HepG2 (cell line): ENCODE data around the gene TUBG1. TPM values are rescaled to one million over a fixed set of nuclear protein-coding genes. Genes with fewer than 3 reads are reported as not detected.

ENCODE experiments used
- CCDC6 ChIP-seq: sonication (generic); formaldehyde crosslinking; IDR thresholded peaks from 2 replicates; pipeline ENCODE4 v1.8.1; 2022; ENCODE audit warnings: mild to moderate bottlenecking, missing genetic modification reagents, moderate library complexity
- ETV5 ChIP-seq: IDR thresholded peaks from 2 replicates; pipeline ENCODE4 v1.6.1; 2018; ENCODE audit warnings: missing biosample characterization, missing genetic modification reagents, inconsistent platforms, borderline replicate concordance
- HOXA9 ChIP-seq: sonication (generic); formaldehyde crosslinking; IDR thresholded peaks from 2 replicates; pipeline ENCODE4 v1.8.1; 2022; ENCODE audit warnings: missing genetic modification reagents, mild to moderate bottlenecking, moderate library complexity, borderline replicate concordance
- KDM4B ChIP-seq: sonication (generic); formaldehyde crosslinking; IDR thresholded peaks from 2 replicates; pipeline ENCODE4 v1.4.0; 2020; ENCODE audit warnings: missing genetic modification reagents
- NCOA2 ChIP-seq: sonication (generic); formaldehyde crosslinking; IDR thresholded peaks from 2 replicates; pipeline ENCODE4 v1.8.0; 2022; ENCODE audit warnings: inconsistent platforms
- NFYB ChIP-seq: sonication (generic); formaldehyde crosslinking; IDR thresholded peaks from 2 replicates; pipeline ENCODE4 v1.4.0; 2020; ENCODE audit warnings: missing genetic modification reagents
- PHB2 ChIP-seq: fragments of 450-650 bp; IDR thresholded peaks from 2 replicates; pipeline ENCODE4 v1.6.1; 2018; ENCODE audit not compliant: partially characterized antibody
- PHF8 ChIP-seq: sonication (generic); formaldehyde crosslinking; IDR thresholded peaks from 2 replicates; pipeline ENCODE4 v1.5.0; 2020; ENCODE audit warnings: missing genetic modification reagents
- SSRP1 ChIP-seq: IDR thresholded peaks from 2 replicates; pipeline ENCODE4 v1.6.1; 2016; ENCODE audit warnings: control low read depth
- TP53 ChIP-seq: sonication (generic); formaldehyde crosslinking; conservative IDR thresholded peaks from 2 replicates; pipeline ENCODE4 v1.4.0; 2020; ENCODE audit warnings: missing genetic modification reagents
- TSC22D2 ChIP-seq: sonication (generic); formaldehyde crosslinking; IDR thresholded peaks from 2 replicates; pipeline ENCODE4 v1.5.1; 2020; ENCODE audit warnings: missing genetic modification reagents, mild to moderate bottlenecking, borderline replicate concordance
- ZNF225 ChIP-seq: sonication (generic); formaldehyde crosslinking; IDR thresholded peaks from 2 replicates; pipeline ENCODE4 v1.4.0; 2020; ENCODE audit warnings: mild to moderate bottlenecking, missing genetic modification reagents
- ZNF235 ChIP-seq: sonication (generic); formaldehyde crosslinking; IDR thresholded peaks from 2 replicates; pipeline ENCODE4 v1.8.1; 2023; ENCODE audit warnings: mild to moderate bottlenecking, missing genetic modification reagents, borderline replicate concordance
- ZNF709 ChIP-seq: sonication (generic); formaldehyde crosslinking; IDR thresholded peaks from 2 replicates; pipeline ENCODE4 v1.5.0; 2020; ENCODE audit warnings: mild to moderate bottlenecking, missing genetic modification reagents
- ZNF747 ChIP-seq: sonication (generic); formaldehyde crosslinking; IDR thresholded peaks from 2 replicates; pipeline ENCODE4 v1.8.1; 2023; ENCODE audit warnings: missing genetic modification reagents, mild to moderate bottlenecking, borderline replicate concordance
- ZNF761 ChIP-seq: sonication (generic); formaldehyde crosslinking; conservative IDR thresholded peaks from 2 replicates; pipeline ENCODE4 v1.4.0; 2020; ENCODE audit warnings: mild to moderate bottlenecking, missing genetic modification reagents
- ZNF775 ChIP-seq: sonication (generic); formaldehyde crosslinking; IDR thresholded peaks from 2 replicates; pipeline ENCODE4 v1.4.0; 2020; ENCODE audit warnings: missing genetic modification reagents, mild to moderate bottlenecking, moderate library complexity, borderline replicate concordance
- ZNF776 ChIP-seq: sonication (generic); formaldehyde crosslinking; IDR thresholded peaks from 2 replicates; pipeline ENCODE4 v1.4.0; 2020; ENCODE audit warnings: mild to moderate bottlenecking, missing genetic modification reagents
- ZNF777 ChIP-seq: sonication (generic); formaldehyde crosslinking; IDR thresholded peaks from 2 replicates; pipeline ENCODE4 v1.4.0; 2020; ENCODE audit warnings: missing genetic modification reagents
- ZNF841 ChIP-seq: sonication (generic); formaldehyde crosslinking; IDR thresholded peaks from 2 replicates; pipeline ENCODE4 v1.8.1; 2023; ENCODE audit warnings: missing genetic modification reagents, borderline replicate concordance
- ZSCAN29 ChIP-seq: sonication (generic); formaldehyde crosslinking; conservative IDR thresholded peaks from 2 replicates; pipeline ENCODE4 v1.4.0; 2020; ENCODE audit warnings: mild to moderate bottlenecking, missing genetic modification reagents
- polyA plus RNA-seq, 8 experiments: library from polyadenylated mRNA; depleted of rRNA in 3 of 8; stranded (reverse) in 7 of 8; unstranded in 1 of 8; fragments of >200 nt; fragmentation: Illumina TruSeq in 4 of 8; extraction: Trizol in 4 of 8; gene quantifications; 2 replicates each; pipeline versions ENCODE4 v1.2.1 to v1.2.3, GENCODE V29; 2011 to 2016; ENCODE audit warnings: low read depth in 4 of 8, missing spikeins in 1 of 8, mixed read lengths in 1 of 8; ENCODE audit not compliant: insufficient read depth in 1 of 8
- total RNA-seq, 5 experiments: library from RNA; depleted of rRNA; stranded (reverse); fragments of >200 nt; fragmentation: Illumina TruSeq; extraction: Trizol; gene quantifications; 2 replicates each; pipeline ENCODE4 v1.2.3, GENCODE V29; 2016; ENCODE audit warnings: low read depth in 1 of 5
- TF ChIP-seq, protein P1 (sequence below): IDR thresholded peaks from 2 replicates; pipeline ENCODE4 v1.6.1; 2016; ENCODE audit warnings: low read depth, missing genetic modification reagents, missing compliant biosample characterization
- TF ChIP-seq, protein P2 (sequence below): sonication (generic); formaldehyde crosslinking; IDR thresholded peaks from 2 replicates; pipeline ENCODE4 v1.4.0; 2020; ENCODE audit warnings: missing genetic modification reagents
- TF ChIP-seq, protein P3 (sequence below): sonication (generic); formaldehyde crosslinking; IDR thresholded peaks from 2 replicates; pipeline ENCODE4 v1.8.1; 2023; ENCODE audit warnings: mild to moderate bottlenecking, moderate library complexity, missing genetic modification reagents

Gene TUBG1
- total and polyA plus RNA-seq, 2 of the 13 experiments (the other 11 are each of a cell fraction or from before 2014, with no cell fraction given) = 74.1 to 137 TPM

DNA sequence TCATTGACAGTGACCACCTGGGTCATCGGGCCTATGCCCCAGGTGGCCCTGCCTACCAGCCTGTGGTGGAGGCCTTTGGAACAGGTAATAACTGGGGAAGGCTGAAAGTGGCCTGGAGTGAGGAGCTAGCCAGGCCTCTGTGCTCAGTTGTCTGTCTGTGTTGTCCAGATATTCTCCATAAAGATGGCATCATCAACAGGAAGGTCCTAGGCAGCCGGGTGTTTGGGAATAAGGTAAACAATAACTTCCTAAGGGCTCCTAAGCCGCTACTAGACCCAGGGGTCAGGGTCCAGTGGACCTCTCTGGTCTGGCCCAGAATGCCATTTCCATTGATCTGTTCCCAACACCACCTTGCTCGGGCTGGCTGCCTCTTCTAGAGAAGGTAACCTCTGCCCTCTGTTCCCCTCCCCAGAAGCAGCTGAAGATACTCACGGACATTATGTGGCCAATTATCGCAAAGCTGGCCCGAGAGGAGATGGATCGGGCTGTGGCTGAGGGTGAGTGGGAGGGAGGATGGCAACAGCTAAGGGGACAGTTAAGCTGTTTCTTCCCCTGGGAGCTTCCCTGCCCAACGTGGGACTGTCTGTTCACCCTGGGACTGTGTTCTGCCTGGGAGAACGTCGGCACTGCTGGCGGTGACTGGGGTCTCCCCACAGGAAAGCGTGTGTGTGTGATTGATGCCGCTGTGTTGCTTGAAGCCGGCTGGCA is 44.5 kb upstream of the TUBG1 start (continued):
- TF ChIP-seq ZSCAN29 (no peak), NFYB (CRISPR knock-in tag) (no peak; the same call in 1 of the 2 replicates), CCDC6 (CRISPR knock-in tag) (peak; percentile 67; the same call in 1 of the 2 replicates), PHB2 (no peak), NCOA2 (peak; percentile 76), ZNF235 (CRISPR knock-in tag) (no peak), PHF8 (CRISPR knock-in tag) (0 out of 2 replicates have a peak, but pooled peaks have one; percentile 29), TP53 (CRISPR knock-in tag) (no peak), ZNF776 (no peak), ZNF225 (CRISPR knock-in tag) (peak; percentile 76; the same call in 1 of the 2 replicates), ZNF775 (CRISPR knock-in tag) (no peak), TSC22D2 (CRISPR knock-in tag) (no peak), HOXA9 (CRISPR knock-in tag) (no peak), ZNF841 (no peak), KDM4B (CRISPR knock-in tag) (peak; percentile 57; the same call in 1 of the 2 replicates), ETV5 (CRISPR knock-in tag) (peak; percentile 81; the same call in 1 of the 2 replicates), SSRP1 (peak; percentile 44), ZNF761 (CRISPR knock-in tag) (no peak), ZNF709 (no peak), ZNF747 (CRISPR knock-in tag) (peak; percentile 63; the same call in 1 of the 2 replicates), ZNF777 (CRISPR knock-in tag) (no peak)
- TF ChIP-seq, protein P1, sequence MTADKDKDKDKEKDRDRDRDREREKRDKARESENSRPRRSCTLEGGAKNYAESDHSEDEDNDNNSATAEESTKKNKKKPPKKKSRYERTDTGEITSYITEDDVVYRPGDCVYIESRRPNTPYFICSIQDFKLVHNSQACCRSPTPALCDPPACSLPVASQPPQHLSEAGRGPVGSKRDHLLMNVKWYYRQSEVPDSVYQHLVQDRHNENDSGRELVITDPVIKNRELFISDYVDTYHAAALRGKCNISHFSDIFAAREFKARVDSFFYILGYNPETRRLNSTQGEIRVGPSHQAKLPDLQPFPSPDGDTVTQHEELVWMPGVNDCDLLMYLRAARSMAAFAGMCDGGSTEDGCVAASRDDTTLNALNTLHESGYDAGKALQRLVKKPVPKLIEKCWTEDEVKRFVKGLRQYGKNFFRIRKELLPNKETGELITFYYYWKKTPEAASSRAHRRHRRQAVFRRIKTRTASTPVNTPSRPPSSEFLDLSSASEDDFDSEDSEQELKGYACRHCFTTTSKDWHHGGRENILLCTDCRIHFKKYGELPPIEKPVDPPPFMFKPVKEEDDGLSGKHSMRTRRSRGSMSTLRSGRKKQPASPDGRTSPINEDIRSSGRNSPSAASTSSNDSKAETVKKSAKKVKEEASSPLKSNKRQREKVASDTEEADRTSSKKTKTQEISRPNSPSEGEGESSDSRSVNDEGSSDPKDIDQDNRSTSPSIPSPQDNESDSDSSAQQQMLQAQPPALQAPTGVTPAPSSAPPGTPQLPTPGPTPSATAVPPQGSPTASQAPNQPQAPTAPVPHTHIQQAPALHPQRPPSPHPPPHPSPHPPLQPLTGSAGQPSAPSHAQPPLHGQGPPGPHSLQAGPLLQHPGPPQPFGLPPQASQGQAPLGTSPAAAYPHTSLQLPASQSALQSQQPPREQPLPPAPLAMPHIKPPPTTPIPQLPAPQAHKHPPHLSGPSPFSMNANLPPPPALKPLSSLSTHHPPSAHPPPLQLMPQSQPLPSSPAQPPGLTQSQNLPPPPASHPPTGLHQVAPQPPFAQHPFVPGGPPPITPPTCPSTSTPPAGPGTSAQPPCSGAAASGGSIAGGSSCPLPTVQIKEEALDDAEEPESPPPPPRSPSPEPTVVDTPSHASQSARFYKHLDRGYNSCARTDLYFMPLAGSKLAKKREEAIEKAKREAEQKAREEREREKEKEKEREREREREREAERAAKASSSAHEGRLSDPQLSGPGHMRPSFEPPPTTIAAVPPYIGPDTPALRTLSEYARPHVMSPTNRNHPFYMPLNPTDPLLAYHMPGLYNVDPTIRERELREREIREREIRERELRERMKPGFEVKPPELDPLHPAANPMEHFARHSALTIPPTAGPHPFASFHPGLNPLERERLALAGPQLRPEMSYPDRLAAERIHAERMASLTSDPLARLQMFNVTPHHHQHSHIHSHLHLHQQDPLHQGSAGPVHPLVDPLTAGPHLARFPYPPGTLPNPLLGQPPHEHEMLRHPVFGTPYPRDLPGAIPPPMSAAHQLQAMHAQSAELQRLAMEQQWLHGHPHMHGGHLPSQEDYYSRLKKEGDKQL = no peak
- TF ChIP-seq, protein P2, sequence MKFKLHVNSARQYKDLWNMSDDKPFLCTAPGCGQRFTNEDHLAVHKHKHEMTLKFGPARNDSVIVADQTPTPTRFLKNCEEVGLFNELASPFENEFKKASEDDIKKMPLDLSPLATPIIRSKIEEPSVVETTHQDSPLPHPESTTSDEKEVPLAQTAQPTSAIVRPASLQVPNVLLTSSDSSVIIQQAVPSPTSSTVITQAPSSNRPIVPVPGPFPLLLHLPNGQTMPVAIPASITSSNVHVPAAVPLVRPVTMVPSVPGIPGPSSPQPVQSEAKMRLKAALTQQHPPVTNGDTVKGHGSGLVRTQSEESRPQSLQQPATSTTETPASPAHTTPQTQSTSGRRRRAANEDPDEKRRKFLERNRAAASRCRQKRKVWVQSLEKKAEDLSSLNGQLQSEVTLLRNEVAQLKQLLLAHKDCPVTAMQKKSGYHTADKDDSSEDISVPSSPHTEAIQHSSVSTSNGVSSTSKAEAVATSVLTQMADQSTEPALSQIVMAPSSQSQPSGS (CRISPR knock-in tag) = peak; percentile 37; the same call in 1 of the 2 replicates
- TF ChIP-seq, protein P3, sequence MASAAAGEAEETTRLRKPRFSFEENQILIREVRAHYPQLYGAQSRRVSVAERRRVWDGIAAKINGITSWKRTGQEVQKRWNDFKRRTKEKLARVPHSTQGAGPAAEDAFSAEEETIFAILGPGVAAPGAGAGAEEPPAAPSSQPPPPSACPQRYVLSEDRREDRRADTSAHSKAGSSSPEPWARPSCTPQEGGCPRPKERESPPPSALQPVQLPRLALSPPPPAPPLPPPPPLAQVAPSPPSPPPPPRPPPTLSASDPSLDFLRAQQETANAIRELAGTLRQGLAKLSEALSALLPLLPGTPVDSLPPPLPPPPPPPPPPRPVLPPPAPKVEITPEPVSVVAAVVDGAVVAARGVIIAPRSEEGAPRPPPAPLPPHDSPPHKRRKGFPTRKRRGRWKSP (CRISPR knock-in tag) = no peak
